ENCODE data around the gene UBXN10. TPM values are rescaled to one million over a fixed set of nuclear protein-coding genes. Genes with fewer than 3 reads are reported as not detected.

Gene UBXN10
- total and polyA plus RNA-seq, 2 of the 4 experiments (the other 2 are of a cell fraction), result not detected

DNA sequence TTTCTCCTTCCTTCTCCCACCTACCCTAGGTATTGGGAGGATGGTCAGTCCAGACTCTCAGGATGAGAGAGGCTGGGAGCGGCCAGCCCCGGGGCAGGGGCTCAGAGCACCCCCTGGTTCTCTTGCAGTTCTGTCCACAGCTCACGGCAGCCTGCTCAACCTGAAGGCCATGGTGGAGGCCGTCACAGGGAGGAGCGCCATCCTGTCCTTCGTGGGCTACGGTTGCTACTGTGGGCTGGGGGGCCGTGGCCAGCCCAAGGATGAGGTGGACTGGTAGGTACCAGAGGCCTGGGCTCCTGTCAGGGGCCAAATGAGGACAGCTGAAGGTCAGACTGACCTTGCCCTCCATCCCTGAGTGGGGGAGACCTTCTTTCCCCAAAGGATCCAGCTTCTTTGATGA lies 42.6 kb upstream of the UBXN10 start:
- Histone ChIP-seq H2AK5ac (ENCODE audit: low read depth, low read length) (no peak overlapping the region), H4K20me1 (ENCODE audit: insufficient read depth, low read length) (no peaks in the 10 kb centered on the region; the same call in 1 of the 2 replicates), H3K9me1 (ENCODE audit: insufficient read depth, low read length) (0 out of 2 replicates have a peak, but pooled peaks cover 3% of the 10 kb centered on the region), H4K8ac (ENCODE audit: low read depth in 2 of 2, low read length in 2 of 2) (no peak overlapping the region), H3K23ac (ENCODE audit: low read depth, low read length) (no peak overlapping the region), H3K4me1 (ENCODE audit: control insufficient read depth, insufficient read depth, low read length) (no peaks in the 10 kb centered on the region), H3K56ac (ENCODE audit: extremely low read depth, insufficient read depth, low read length) (no peak overlapping the region), H3K4ac (ENCODE audit: low read depth, low read length) (no peak overlapping the region), H3K18ac (ENCODE audit: low read depth, low read length) (no peak overlapping the region), H2BK15ac (ENCODE audit: low read depth, low read length) (no peak overlapping the region), H3K27ac (ENCODE audit: insufficient read depth, low read length) (no peak overlapping the region), H4K91ac (ENCODE audit: insufficient read depth, low read depth, low read length) (no peak overlapping the region), H3K79me1 (ENCODE audit: low read depth in 1 of 2, low read length in 2 of 2) (no peaks in the 10 kb centered on the region), H2AK9ac (replicated peaks; ENCODE audit: low read depth, low read length, poor library complexity) (no peak overlapping the region), H2AFZ (replicated peaks; ENCODE audit: low read length, poor library complexity) (no peak overlapping the region), H2BK120ac (ENCODE audit: low read depth, low read length) (no peak overlapping the region), H3K4me2 (ENCODE audit: low read depth, low read length) (no peak overlapping the region), H3K27me3 (ENCODE audit: control insufficient read depth, insufficient read depth, low read length) (peaks cover 32% of the 10 kb centered on the region), H3K9me3 (ENCODE audit: control insufficient read depth, insufficient read depth, low read length) (no peaks in the 10 kb centered on the region), H3K14ac (replicated peaks; ENCODE audit: low read depth, low read length) (no peak overlapping the region), H2BK20ac (ENCODE audit: low read depth, low read length) (no peak overlapping the region), H3K36me3 (ENCODE audit: control insufficient read depth, insufficient read depth, low read length) (no peaks in the 10 kb centered on the region), H3K9ac (ENCODE audit: low read depth, low read length) (no peak overlapping the region), H3K4me3 (ENCODE audit: insufficient read depth, low read depth, low read length) (no peak overlapping the region), H2BK5ac (ENCODE audit: low read depth, low read length, poor library complexity, severe bottlenecking) (no peak overlapping the region), H4K5ac (ENCODE audit: low read depth, low read length) (no peak overlapping the region)
- dilution Hi-C loops (cut with HindIII; ENCODE audit: low sequenced_read_pairs, unreplicated experiment), result no loop called here
- 77% methylated on average over 4 of the region's 8 CpGs; no CpG with 5 or more reads in 1 of the 2 experiments for WGBS, 2 experiments (ENCODE audit: extremely low coverage in 2 of 2, insufficient read length in 1 of 2)
- in situ Hi-C loops (cut with MboI; ENCODE audit: low sequenced_read_pairs), result no loop called here
- DNase-seq (no peak), ATAC-seq (ENCODE audit: low read depth) (no peak)
- no peak for TF ChIP-seq SMC3 (IDR thresholded peaks at IDR 0.05; ENCODE audit: low read depth, low read length)
- no peak for TF ChIP-seq POLR2A (IDR thresholded peaks at IDR 0.05; ENCODE audit: low read depth, low read length)
- TF ChIP-seq CEBPB (IDR thresholded peaks at IDR 0.05; ENCODE audit: low read depth, low read length), result no peak
- TF ChIP-seq, protein P1, sequence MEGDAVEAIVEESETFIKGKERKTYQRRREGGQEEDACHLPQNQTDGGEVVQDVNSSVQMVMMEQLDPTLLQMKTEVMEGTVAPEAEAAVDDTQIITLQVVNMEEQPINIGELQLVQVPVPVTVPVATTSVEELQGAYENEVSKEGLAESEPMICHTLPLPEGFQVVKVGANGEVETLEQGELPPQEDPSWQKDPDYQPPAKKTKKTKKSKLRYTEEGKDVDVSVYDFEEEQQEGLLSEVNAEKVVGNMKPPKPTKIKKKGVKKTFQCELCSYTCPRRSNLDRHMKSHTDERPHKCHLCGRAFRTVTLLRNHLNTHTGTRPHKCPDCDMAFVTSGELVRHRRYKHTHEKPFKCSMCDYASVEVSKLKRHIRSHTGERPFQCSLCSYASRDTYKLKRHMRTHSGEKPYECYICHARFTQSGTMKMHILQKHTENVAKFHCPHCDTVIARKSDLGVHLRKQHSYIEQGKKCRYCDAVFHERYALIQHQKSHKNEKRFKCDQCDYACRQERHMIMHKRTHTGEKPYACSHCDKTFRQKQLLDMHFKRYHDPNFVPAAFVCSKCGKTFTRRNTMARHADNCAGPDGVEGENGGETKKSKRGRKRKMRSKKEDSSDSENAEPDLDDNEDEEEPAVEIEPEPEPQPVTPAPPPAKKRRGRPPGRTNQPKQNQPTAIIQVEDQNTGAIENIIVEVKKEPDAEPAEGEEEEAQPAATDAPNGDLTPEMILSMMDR (conservative IDR thresholded peaks at IDR 0.05; ENCODE audit: low read depth, low read length), result no peak
- TF ChIP-seq CHD1 (IDR thresholded peaks at IDR 0.05; ENCODE audit: low read depth, low read length), result no peak
- no peak for TF ChIP-seq BHLHE40 (IDR thresholded peaks at IDR 0.05; ENCODE audit: low read depth, low read length)
- no peak for TF ChIP-seq MAFK (IDR thresholded peaks at IDR 0.05; ENCODE audit: low read depth, low read length)
- TF ChIP-seq, protein P2, sequence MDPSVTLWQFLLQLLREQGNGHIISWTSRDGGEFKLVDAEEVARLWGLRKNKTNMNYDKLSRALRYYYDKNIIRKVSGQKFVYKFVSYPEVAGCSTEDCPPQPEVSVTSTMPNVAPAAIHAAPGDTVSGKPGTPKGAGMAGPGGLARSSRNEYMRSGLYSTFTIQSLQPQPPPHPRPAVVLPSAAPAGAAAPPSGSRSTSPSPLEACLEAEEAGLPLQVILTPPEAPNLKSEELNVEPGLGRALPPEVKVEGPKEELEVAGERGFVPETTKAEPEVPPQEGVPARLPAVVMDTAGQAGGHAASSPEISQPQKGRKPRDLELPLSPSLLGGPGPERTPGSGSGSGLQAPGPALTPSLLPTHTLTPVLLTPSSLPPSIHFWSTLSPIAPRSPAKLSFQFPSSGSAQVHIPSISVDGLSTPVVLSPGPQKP (IDR thresholded peaks at IDR 0.05; ENCODE audit: borderline replicate concordance, low read depth, low read length), result no peak
- TF ChIP-seq FOS (IDR thresholded peaks at IDR 0.05; ENCODE audit: low read depth, low read length), result no peak
- TF ChIP-seq, protein P3, sequence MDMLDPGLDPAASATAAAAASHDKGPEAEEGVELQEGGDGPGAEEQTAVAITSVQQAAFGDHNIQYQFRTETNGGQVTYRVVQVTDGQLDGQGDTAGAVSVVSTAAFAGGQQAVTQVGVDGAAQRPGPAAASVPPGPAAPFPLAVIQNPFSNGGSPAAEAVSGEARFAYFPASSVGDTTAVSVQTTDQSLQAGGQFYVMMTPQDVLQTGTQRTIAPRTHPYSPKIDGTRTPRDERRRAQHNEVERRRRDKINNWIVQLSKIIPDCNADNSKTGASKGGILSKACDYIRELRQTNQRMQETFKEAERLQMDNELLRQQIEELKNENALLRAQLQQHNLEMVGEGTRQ (IDR thresholded peaks at IDR 0.05; ENCODE audit: low read depth, low read length), result no peak
- no peak for TF ChIP-seq RAD21 (IDR thresholded peaks at IDR 0.05; ENCODE audit: low read length)
- no peak for TF ChIP-seq NFE2L2 (IDR thresholded peaks at IDR 0.05; ENCODE audit: low read depth, low read length)
- no peak for TF ChIP-seq RFX5 (IDR thresholded peaks at IDR 0.05; ENCODE audit: low read depth, low read length)
- TF ChIP-seq RCOR1 (IDR thresholded peaks at IDR 0.05; ENCODE audit: insufficient replicate concordance, low read length), result no peak
- no peak for TF ChIP-seq MXI1 (IDR thresholded peaks at IDR 0.05; ENCODE audit: borderline replicate concordance, low read depth, low read length)
- BruUV-seq (replicated peaks), result no TSS peak
- intact Hi-C loops (cut with micrococcal nuclease), result no loop called here
- POLR2A ChIA-PET (ENCODE audit: unreplicated experiment), result interaction anchor here (1.1 kb wide), 1 partner anchor 49 kb away, joined by 8 read pairs; no protein-coding TSS in a partner anchor
- CTCF ChIA-PET, result interaction anchor here (0.5 kb wide), 1 partner anchor 217 kb away, joined by 3 read pairs; no protein-coding TSS in a partner anchor

Data from IMR-90 (cell line).